ENCODE results near the gene SECISBP2. TPM values are rescaled to one million over a fixed set of nuclear protein-coding genes. Genes with fewer than 3 reads are reported as not detected.

The SECISBP2 gene
- total RNA-seq, 1 donor from 2014 or later: 55.6 TPM

DNA sequence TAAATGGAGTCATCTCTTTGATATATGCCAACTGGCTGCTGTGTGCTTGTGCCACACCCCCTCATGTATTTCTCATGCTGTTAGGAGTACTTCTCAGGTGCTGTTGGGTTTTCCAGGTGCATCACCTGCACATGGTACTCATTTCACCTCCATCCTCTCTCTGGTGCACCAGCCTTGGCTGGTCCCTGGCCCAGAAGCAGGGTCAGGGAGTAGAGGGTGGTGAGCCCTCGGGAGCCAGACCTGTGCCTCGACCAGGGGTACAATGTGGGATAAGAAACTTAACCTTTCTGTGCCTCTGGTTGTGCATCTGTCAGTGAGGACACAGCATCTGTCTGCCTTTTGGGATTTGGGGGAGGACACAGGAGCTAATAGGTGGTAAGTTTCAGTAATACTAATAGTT is 38.5 kb downstream of the SECISBP2 start:
- H3K9me3 ChIP-seq: no peaks in the 10 kb centered on the region
- H3K4me1 ChIP-seq: peaks cover 29% of the 10 kb centered on the region
- H3K27ac ChIP-seq: no peak overlapping the region
- DNase-seq: no peak
- no peak overlapping the region for H3K4me3 ChIP-seq
- intact Hi-C loops (cut with DNase I): no loop called here
- TF ChIP-seq, protein P1, sequence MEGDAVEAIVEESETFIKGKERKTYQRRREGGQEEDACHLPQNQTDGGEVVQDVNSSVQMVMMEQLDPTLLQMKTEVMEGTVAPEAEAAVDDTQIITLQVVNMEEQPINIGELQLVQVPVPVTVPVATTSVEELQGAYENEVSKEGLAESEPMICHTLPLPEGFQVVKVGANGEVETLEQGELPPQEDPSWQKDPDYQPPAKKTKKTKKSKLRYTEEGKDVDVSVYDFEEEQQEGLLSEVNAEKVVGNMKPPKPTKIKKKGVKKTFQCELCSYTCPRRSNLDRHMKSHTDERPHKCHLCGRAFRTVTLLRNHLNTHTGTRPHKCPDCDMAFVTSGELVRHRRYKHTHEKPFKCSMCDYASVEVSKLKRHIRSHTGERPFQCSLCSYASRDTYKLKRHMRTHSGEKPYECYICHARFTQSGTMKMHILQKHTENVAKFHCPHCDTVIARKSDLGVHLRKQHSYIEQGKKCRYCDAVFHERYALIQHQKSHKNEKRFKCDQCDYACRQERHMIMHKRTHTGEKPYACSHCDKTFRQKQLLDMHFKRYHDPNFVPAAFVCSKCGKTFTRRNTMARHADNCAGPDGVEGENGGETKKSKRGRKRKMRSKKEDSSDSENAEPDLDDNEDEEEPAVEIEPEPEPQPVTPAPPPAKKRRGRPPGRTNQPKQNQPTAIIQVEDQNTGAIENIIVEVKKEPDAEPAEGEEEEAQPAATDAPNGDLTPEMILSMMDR (IDR thresholded peaks at IDR 0.05): no peak
- H3K27me3 ChIP-seq (ENCODE audit: low read depth): no peaks in the 10 kb centered on the region
- no peak for ATAC-seq
- H3K36me3 ChIP-seq: peaks cover 100% of the 10 kb centered on the region

GRCh38 chr9:89357331-89358197 is 39.3 kb downstream of the SECISBP2 start:
- TF ChIP-seq, protein P1 (IDR thresholded peaks at IDR 0.05): no peak
- H3K4me1 ChIP-seq: peaks cover 21% of the 10 kb centered on the region
- intact Hi-C loops (cut with DNase I): no loop called here
- no peak overlapping the region for H3K4me3 ChIP-seq
- H3K36me3 ChIP-seq: peaks cover 100% of the 10 kb centered on the region
- ATAC-seq (no peak), DNase-seq (no peak)
- no peaks in the 10 kb centered on the region for H3K27me3 ChIP-seq (ENCODE audit: low read depth)
- H3K9me3 ChIP-seq: no peaks in the 10 kb centered on the region
- H3K27ac ChIP-seq: no peak overlapping the region

DNA sequence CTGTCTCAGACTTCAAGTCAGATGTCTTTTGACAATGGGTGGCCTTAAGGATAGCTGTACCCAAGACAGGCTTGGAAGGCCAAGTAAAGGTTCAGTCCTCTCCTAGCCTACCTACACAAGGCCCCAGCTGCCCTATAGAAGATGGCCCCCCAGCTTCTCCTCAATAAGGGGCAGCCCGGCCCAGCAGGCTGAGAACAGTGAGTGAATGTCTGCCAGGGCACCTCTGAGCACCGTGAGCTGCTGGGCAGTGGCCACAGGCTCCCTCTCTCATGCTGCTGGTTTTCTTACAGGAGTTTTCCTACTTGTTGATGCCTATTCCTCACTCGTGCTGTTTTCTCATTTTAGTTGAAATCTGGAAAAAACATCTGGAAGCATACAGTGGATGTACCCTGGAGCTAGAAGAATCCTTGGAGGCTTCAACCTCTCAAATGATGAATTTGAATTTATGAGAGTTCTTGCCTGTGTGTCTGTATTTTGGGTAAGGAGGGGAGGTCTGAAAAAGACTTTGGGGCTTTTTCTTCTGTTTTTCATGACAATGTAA is 40.1 kb downstream of the SECISBP2 start:
- DNase-seq (no peak), ATAC-seq (no peak)
- no peaks in the 10 kb centered on the region for H3K9me3 ChIP-seq
- H3K27ac ChIP-seq: no peak overlapping the region
- H3K4me1 ChIP-seq: peaks cover 15% of the 10 kb centered on the region
- intact Hi-C loops (cut with DNase I): no loop called here
- H3K4me3 ChIP-seq: no peak overlapping the region
- peaks cover 99% of the 10 kb centered on the region for H3K36me3 ChIP-seq
- TF ChIP-seq, protein P1 (IDR thresholded peaks at IDR 0.05): no peak
- no peaks in the 10 kb centered on the region for H3K27me3 ChIP-seq (ENCODE audit: low read depth)

DNA sequence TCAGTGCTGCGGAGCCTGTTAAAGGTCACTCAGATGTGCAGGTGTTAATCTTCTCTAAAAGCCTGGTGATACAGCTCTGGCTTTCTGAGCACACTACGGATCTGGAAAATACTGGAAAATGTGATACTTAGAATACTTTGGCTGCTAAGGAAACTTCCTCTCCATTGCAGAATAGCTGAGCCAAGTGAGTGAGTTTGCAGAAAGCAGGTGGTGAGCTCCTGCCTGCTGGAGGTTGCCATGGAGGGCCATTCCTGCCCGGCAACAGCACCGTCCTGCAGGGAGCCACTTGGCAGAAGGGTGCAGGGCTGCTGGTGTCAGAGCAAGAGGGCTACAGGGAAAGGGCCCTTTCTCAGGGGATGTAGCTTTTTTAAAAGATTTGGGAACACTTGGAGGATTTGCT is 40.7 kb downstream of the SECISBP2 start:
- intact Hi-C loops (cut with DNase I): no loop called here
- H3K27ac ChIP-seq: no peak overlapping the region
- H3K4me1 ChIP-seq: peaks cover 15% of the 10 kb centered on the region
- DNase-seq (no peak), ATAC-seq (peak in 1 of 2 donors; percentile 55)
- TF ChIP-seq, protein P1 (IDR thresholded peaks at IDR 0.05): no peak
- H3K36me3 ChIP-seq: peaks cover 93% of the 10 kb centered on the region
- H3K27me3 ChIP-seq (ENCODE audit: low read depth): no peaks in the 10 kb centered on the region
- no peak overlapping the region for H3K4me3 ChIP-seq
- no peaks in the 10 kb centered on the region for H3K9me3 ChIP-seq

DNA sequence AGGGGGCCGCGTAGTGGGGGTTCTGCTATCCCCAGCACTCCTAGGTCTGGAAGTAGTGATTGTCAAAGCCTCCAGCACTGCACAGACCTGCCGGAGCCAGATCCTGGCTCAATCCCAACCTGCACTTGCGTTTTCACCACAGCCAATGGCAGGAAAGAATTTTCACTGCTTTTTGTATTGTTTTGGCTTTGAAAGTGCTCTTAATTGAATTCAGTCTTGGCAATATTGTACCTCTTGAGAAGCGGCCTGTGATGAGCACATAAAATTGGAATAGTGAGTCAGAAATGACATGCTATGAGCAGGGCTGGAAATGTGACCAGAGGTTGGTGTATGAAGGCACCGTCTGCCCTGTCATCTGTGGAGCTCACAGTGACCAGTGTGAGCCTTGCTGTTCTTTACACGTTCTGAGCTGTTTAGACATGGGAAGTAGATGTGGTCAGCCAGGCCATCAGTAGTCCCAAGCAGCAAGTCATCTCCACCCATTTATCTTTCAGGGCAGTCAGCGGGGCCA is 41.5 kb downstream of the SECISBP2 start:
- TF ChIP-seq, protein P1 (IDR thresholded peaks at IDR 0.05): no peak
- Histone ChIP-seq H3K36me3 (peaks cover 85% of the 10 kb centered on the region), H3K4me1 (peaks cover 15% of the 10 kb centered on the region), H3K9me3 (no peaks in the 10 kb centered on the region), H3K4me3 (no peak overlapping the region), H3K27me3 (ENCODE audit: low read depth) (no peaks in the 10 kb centered on the region), H3K27ac (peak overlapping the region; percentile 47)
- intact Hi-C loops (cut with DNase I): no loop called here
- DNase-seq (no peak), ATAC-seq (peak in 1 of 2 donors; percentile 15)

All from lower lobe of right lung (tissue), 2 donors.